GM12878 (cell line): ENCODE measurements around the gene OPA1. TPM values are rescaled to one million over a fixed set of nuclear protein-coding genes. Genes with fewer than 3 reads are reported as not detected.

Experiments
- ATAC-seq: fragments of 200-7000 bp; cut with Tn5 transposase; 3 replicates; pipeline ENCODE4 v1.9.1; 2020; ENCODE audit warnings: mild to moderate bottlenecking, moderate library complexity
- BruUV-seq: library from RNA; stranded (reverse); fragments of 400-500 nt; replicated peaks from 2 replicates; lab custom pipeline; 2021; lab: Mats Ljungman, UMichigan
- CTCF ChIA-PET: fragments of 300-600 bp; sonication (Branson Sonifier 250); formaldehyde crosslinking; extraction: SDS; loops from one replicate; lab custom pipeline; 2021; ENCODE audit warnings: inconsistent platforms; lab: Yijun Ruan, JAX
- POLR2A ChIA-PET: fragments of 350-600 bp; formaldehyde crosslinking; extraction: SDS; loops from one replicate; lab custom pipeline; 2021; ENCODE audit warnings: inconsistent platforms; lab: Charles Lee
- RAD21 ChIA-PET: fragments of 300-600 bp; sonication (Branson Sonifier 250); formaldehyde crosslinking; loops from one replicate; lab custom pipeline; 2023; ENCODE audit warnings: antibody characterized with exemption; ENCODE audit not compliant: unreplicated experiment; lab: Charles Lee
- SMC1A ChIA-PET: fragments of 300-600 bp; sonication (Branson Sonifier 250); formaldehyde crosslinking; loops from one replicate; lab custom pipeline; 2023; ENCODE audit not compliant: unreplicated experiment, uncharacterized antibody; lab: Charles Lee
- DNase-seq: peaks from one replicate; pipeline ENCODE4 v3.0.0-alpha.2; 2011; ENCODE audit warnings: low read depth, low spot score
- FAIRE-seq: peaks from 3 replicates; lab custom pipeline; 2011; peaks lifted over from hg19 to GRCh38; lab: Jason Lieb, UNC
- H2AFZ ChIP-seq: 2 replicates; pipeline ENCODE4 v1.6.0; 2011; ENCODE audit warnings: low read depth, low read length, control low read depth; ENCODE audit not compliant: control insufficient read depth
- H3K27ac ChIP-seq: 2 replicates; pipeline ENCODE4 v1.5.1; 2011; ENCODE audit warnings: control low read depth; ENCODE audit not compliant: control insufficient read depth, insufficient read depth
- H3K27me3 ChIP-seq, 2 experiments: replicated peaks in 1 of 2; 2 replicates each; pipeline versions ENCODE4 v1.6.0 to v1.6.1; 2011; ENCODE audit warnings: low read length in 1 of 2; ENCODE audit not compliant: control insufficient read depth in 2 of 2, insufficient read depth in 2 of 2
- H3K36me3 ChIP-seq, 2 experiments: 2 replicates each; pipeline ENCODE4 v1.5.1; 2011; ENCODE audit warnings: low read length in 1 of 2; ENCODE audit not compliant: control insufficient read depth in 2 of 2, insufficient read depth in 2 of 2
- H3K4me1 ChIP-seq: 2 replicates; pipeline ENCODE4 v1.6.1; 2011; ENCODE audit warnings: mild to moderate bottlenecking, low read length, moderate library complexity, mixed read lengths; ENCODE audit not compliant: control insufficient read depth, insufficient read depth
- H3K4me2 ChIP-seq: 2 replicates; pipeline ENCODE4 v1.6.0; 2011; ENCODE audit warnings: control low read depth; ENCODE audit not compliant: control insufficient read depth, insufficient read depth
- H3K4me3 ChIP-seq: fragments of 200-600 bp; sonication (generic); 2 replicates; pipeline ENCODE4 v1.5.1; 2016
- H3K79me2 ChIP-seq: 2 replicates; pipeline ENCODE4 v1.6.0; 2011; ENCODE audit warnings: low read length; ENCODE audit not compliant: control insufficient read depth, insufficient read depth
- H3K9ac ChIP-seq: 2 replicates; pipeline ENCODE4 v1.8.0; 2011; ENCODE audit warnings: low read length, control low read depth, mixed read lengths; ENCODE audit not compliant: control insufficient read depth, insufficient read depth
- H3K9me3 ChIP-seq: replicated peaks from 3 replicates; pipeline ENCODE4 v1.5.1; 2011; ENCODE audit warnings: mild to moderate bottlenecking, low read length; ENCODE audit not compliant: control insufficient read depth, insufficient read depth
- H4K20me1 ChIP-seq: 2 replicates; pipeline ENCODE4 v1.6.0; 2011; ENCODE audit not compliant: control insufficient read depth, insufficient read depth
- GABPA ChIP-seq: IDR thresholded peaks from 2 replicates; pipeline ENCODE4 v1.6.1; 2014; ENCODE audit warnings: antibody characterized with exemption, low read depth, mild to moderate bottlenecking, inconsistent platforms
- JUNB ChIP-seq: IDR thresholded peaks from 2 replicates; pipeline ENCODE4 v1.6.1; 2016; ENCODE audit warnings: antibody characterized with exemption, mild to moderate bottlenecking
- MEF2A ChIP-seq: IDR thresholded peaks from 2 replicates; pipeline ENCODE4 v1.6.1; 2011; ENCODE audit warnings: low read depth, mild to moderate bottlenecking, low read length, moderate library complexity; ENCODE audit not compliant: insufficient read depth
- PKNOX1 ChIP-seq: fragments of 450-650 bp; IDR thresholded peaks from 2 replicates; pipeline ENCODE4 v1.6.1; 2016; ENCODE audit warnings: mild to moderate bottlenecking
- POLR2A ChIP-seq: IDR thresholded peaks from 2 replicates; pipeline ENCODE4 v1.6.1; 2011; ENCODE audit warnings: low read depth, mild to moderate bottlenecking, low read length
- RFX5 ChIP-seq: IDR thresholded peaks from 2 replicates; pipeline ENCODE4 v1.6.1; 2011; ENCODE audit warnings: low read depth, low read length, improper control_type of control experiment
- RUNX3 ChIP-seq: IDR thresholded peaks from 2 replicates; pipeline ENCODE4 v1.6.1; 2012; ENCODE audit warnings: low read length, inconsistent platforms
- ZNF207 ChIP-seq: fragments of 450-650 bp; IDR thresholded peaks from 2 replicates; pipeline ENCODE4 v1.6.1; 2014; ENCODE audit warnings: antibody characterized with exemption, mild to moderate bottlenecking, borderline replicate concordance
- ZNF592 ChIP-seq: fragments of 450-650 bp; IDR thresholded peaks from 2 replicates; pipeline ENCODE4 v1.6.1; 2017; ENCODE audit warnings: mild to moderate bottlenecking, moderate library complexity
- WGBS: methylation state at CpG from one replicate; pipeline ENCODE4 v1.1.6; 2016; ENCODE audit warnings: low lambda C conversion rate; ENCODE audit not compliant: insufficient replicate concordance, insufficient coverage; ENCODE audit errors: missing lambda C conversion rate; 5-methylcytosine and 5-hydroxymethylcytosine counted together
- in situ Hi-C: fragments of 300-500 bp; cut with MboI; formaldehyde crosslinking; loops from 9 replicates; pipeline ENCODE4 v1.14.3; 2018; ENCODE audit warnings: mixed read lengths
- intact Hi-C: fragments of 100-400 bp; cut with micrococcal nuclease; formaldehyde crosslinking; loops from one replicate; pipeline ENCODE4 v1.14.2; 2022; ENCODE audit not compliant: unreplicated experiment
- polyA plus RNA-seq, 11 experiments: library from polyadenylated mRNA; depleted of rRNA in 4 of 11; unstranded in 6 of 11; stranded (reverse) in 5 of 11; fragments of >200 nt; fragmentation: Nextera tagmentation in 4 of 11; fragmentation: Illumina TruSeq in 1 of 11; extraction: Ambion mirVana in 4 of 11; extraction: Trizol in 1 of 11; gene quantifications; 1 replicate in 1 of 11; 2 replicates in 10 of 11; pipeline versions ENCODE4 v1.2.1 to v1.2.3, GENCODE V29; 2011 to 2016; ENCODE audit warnings: inconsistent platforms in 2 of 11, missing spikeins in 2 of 11, low read depth in 1 of 11
- total RNA-seq, 4 experiments: library from RNA; depleted of rRNA in 3 of 4; stranded (reverse); fragments of >200 nt in 3 of 4; fragmentation: Illumina TruSeq in 1 of 4; extraction: Trizol in 1 of 4; gene quantifications; 2 replicates each; pipeline versions ENCODE4 v1.2.1 to v1.2.3, GENCODE V29; 2013 to 2021
- TF ChIP-seq, protein P1 (sequence below): IDR thresholded peaks from 2 replicates; pipeline ENCODE4 v1.6.1; 2012; ENCODE audit warnings: low read length, inconsistent platforms
- TF ChIP-seq, protein P2 (sequence below): fragments of 450-650 bp; formaldehyde crosslinking; IDR thresholded peaks from 2 replicates; pipeline ENCODE4 v1.4.0; 2022; ENCODE audit warnings: mild to moderate bottlenecking, moderate library complexity

The OPA1 gene
- total and polyA plus RNA-seq, 10 of the 15 experiments (the other 5 are each of a cell fraction or from before 2014, with no cell fraction given): 14.7 to 108 (median 59.3) TPM

DNA sequence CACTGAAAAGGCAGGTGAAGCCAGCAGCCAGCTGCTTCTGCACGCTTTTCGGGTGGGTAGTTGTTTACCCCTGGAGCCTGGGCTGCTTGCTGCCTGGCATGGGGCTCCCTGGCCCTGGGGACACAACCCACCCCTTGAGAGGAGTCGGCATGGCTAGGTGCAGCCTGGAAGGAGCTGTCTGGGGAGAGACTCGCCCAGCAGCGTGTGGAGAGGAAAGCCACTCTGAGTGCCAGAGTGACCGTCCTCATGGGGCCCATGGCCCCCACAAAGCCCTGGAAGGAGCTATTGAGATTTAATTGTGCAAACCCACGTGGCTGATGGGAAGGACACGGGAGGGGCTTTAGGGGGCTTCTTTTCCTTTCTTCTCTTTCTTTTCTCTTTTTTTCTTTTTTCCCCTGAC, 137.5 kb downstream of the OPA1 start:
- no peak overlapping the region for H3K9ac ChIP-seq
- no peaks in the 10 kb centered on the region for H3K9me3 ChIP-seq
- intact Hi-C loops: no loop called here
- no peak overlapping the region for H3K27ac ChIP-seq
- no TSS peak for BruUV-seq
- SMC1A ChIA-PET: interaction anchor here (0.6 kb wide), 1 partner anchor 25 kb away, joined by 3 read pairs; no protein-coding TSS in a partner anchor
- FAIRE-seq (no peak), ATAC-seq (no peak), DNase-seq (no peak)
- POLR2A ChIA-PET: no interaction called here
- no peaks in the 10 kb centered on the region for H3K36me3 ChIP-seq
- H3K4me3 ChIP-seq: no peak overlapping the region
- no peaks in the 10 kb centered on the region for H3K27me3 ChIP-seq
- H2AFZ ChIP-seq: no peak overlapping the region
- H3K79me2 ChIP-seq: no peaks in the 10 kb centered on the region
- H3K4me2 ChIP-seq: no peak overlapping the region
- CTCF ChIA-PET: interaction anchor here (0.5 to 2.7 kb wide), 4 partner anchors 9 to 534 kb away, joined by 3 to 7 read pairs (median 3); no protein-coding TSS in a partner anchor
- RAD21 ChIA-PET: no interaction called here
- 30% methylated on average over 8 of the region's 8 CpGs for WGBS
- no peaks in the 10 kb centered on the region for H3K4me1 ChIP-seq
- in situ Hi-C loops: no loop called here
- no peaks in the 10 kb centered on the region for H4K20me1 ChIP-seq
- TF ChIP-seq, protein P1, sequence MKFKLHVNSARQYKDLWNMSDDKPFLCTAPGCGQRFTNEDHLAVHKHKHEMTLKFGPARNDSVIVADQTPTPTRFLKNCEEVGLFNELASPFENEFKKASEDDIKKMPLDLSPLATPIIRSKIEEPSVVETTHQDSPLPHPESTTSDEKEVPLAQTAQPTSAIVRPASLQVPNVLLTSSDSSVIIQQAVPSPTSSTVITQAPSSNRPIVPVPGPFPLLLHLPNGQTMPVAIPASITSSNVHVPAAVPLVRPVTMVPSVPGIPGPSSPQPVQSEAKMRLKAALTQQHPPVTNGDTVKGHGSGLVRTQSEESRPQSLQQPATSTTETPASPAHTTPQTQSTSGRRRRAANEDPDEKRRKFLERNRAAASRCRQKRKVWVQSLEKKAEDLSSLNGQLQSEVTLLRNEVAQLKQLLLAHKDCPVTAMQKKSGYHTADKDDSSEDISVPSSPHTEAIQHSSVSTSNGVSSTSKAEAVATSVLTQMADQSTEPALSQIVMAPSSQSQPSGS: no peak
- TF ChIP-seq ZNF207: no peak
- TF ChIP-seq, protein P2, sequence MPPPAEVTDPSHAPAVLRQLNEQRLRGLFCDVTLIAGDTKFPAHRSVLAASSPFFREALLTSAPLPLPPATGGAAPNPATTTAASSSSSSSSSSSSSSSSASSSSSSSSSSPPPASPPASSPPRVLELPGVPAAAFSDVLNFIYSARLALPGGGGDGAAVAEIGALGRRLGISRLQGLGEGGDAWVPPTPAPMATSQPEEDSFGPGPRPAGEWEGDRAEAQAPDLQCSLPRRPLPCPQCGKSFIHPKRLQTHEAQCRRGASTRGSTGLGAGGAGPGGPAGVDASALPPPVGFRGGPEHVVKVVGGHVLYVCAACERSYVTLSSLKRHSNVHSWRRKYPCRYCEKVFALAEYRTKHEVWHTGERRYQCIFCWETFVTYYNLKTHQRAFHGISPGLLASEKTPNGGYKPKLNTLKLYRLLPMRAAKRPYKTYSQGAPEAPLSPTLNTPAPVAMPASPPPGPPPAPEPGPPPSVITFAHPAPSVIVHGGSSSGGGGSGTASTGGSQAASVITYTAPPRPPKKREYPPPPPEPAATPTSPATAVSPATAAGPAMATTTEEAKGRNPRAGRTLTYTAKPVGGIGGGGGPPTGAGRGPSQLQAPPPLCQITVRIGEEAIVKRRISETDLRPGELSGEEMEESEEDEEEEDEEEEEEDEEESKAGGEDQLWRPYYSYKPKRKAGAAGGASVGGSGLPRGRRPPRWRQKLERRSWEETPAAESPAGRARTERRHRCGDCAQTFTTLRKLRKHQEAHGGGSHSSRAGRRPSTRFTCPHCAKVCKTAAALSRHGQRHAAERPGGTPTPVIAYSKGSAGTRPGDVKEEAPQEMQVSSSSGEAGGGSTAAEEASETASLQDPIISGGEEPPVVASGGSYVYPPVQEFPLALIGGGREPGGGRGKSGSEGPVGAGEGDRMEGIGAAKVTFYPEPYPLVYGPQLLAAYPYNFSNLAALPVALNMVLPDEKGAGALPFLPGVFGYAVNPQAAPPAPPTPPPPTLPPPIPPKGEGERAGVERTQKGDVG (CRISPR knock-in tag): no peak
- TF ChIP-seq GABPA: no peak
- no peak for TF ChIP-seq MEF2A
- no peak for TF ChIP-seq ZNF592
- TF ChIP-seq RUNX3: no peak
- no peak for TF ChIP-seq RFX5
- TF ChIP-seq JUNB: no peak
- TF ChIP-seq POLR2A: no peak
- no peak for TF ChIP-seq PKNOX1
